Heart left ventricle (tissue), 13 donors: ENCODE results near the gene ASTN2.

Source experiments
- POLR2A ChIP-seq, 2 donors: fragments of 450-650 bp; IDR thresholded peaks; one replicate each; pipeline ENCODE4 v1.6.1; 2017; ENCODE audit warnings: antibody characterized with exemption in 2 of 2, mild to moderate bottlenecking in 2 of 2, moderate library complexity in 2 of 2
- TF ChIP-seq, protein P1 (sequence below), 12 donors: fragments of 200-600 bp; sonication (generic) in 4 of 12; IDR thresholded peaks; one replicate each; pipeline versions ENCODE4 v1.5.0 to v1.8.0; 2018 to 2022; ENCODE audit warnings: antibody characterized with exemption in 12 of 12, mild to moderate bottlenecking in 5 of 12
- donor health status: ischemic (EF 13 %, LVEDD 7.1; RV severe dilation, severe dysfunction).
- donor health status: DM: no; HTN: yes; CAD: no.
- donor health status: DM: no; HTN: no; CAD: no.
- donor health status: ischemic (EF 25% LVEDD 6.9; RV normal size, moderate dysfunction).
- donor health status: ischemic (EF 25% LVEDD 5.7; RV mildly dilated, moderate dysfunction).
- donor health status: ischemic (EF 35%, LVEDD 5.7; RV mildly dilated, moderate dysfunction).
- donor health status: nonischemic (EF 11% LVEDD 7.7; RV severe dilation, severe dysfunction).
- donor health status: DM: yes; HTN: yes; CAD: no.
- donor health status: PGD.
- donor health status: ischemic (EF 29% LVEDD 5.4; RV normal size, mild dysfunction).
- donor health status: nonischemic (EF 23%, LVEDD 6.1; RV moderate dilation, normal function).

DNA sequence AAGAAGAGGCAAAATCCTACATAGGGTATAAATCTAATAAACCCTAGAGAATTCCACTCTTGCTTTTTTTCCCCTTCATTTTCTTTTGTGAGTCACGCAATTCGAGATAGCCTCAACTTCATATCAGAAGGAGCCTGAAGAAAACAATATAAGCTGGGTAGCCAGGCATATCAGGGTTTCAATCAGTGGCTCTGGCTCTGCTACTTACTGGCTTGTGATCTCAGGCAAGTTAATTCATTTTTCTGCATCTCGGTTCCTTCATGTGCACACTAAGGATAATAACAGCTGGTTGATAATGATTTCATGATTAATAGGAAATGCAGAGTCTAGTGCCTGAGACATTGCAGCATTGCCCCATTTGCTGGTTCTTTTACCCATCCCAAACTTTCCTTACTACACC, 46.5 kb upstream of the ASTN2 start:
- TF ChIP-seq POLR2A (IDR thresholded peaks at IDR 0.05): no peak
- TF ChIP-seq, protein P1, sequence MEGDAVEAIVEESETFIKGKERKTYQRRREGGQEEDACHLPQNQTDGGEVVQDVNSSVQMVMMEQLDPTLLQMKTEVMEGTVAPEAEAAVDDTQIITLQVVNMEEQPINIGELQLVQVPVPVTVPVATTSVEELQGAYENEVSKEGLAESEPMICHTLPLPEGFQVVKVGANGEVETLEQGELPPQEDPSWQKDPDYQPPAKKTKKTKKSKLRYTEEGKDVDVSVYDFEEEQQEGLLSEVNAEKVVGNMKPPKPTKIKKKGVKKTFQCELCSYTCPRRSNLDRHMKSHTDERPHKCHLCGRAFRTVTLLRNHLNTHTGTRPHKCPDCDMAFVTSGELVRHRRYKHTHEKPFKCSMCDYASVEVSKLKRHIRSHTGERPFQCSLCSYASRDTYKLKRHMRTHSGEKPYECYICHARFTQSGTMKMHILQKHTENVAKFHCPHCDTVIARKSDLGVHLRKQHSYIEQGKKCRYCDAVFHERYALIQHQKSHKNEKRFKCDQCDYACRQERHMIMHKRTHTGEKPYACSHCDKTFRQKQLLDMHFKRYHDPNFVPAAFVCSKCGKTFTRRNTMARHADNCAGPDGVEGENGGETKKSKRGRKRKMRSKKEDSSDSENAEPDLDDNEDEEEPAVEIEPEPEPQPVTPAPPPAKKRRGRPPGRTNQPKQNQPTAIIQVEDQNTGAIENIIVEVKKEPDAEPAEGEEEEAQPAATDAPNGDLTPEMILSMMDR (IDR thresholded peaks at IDR 0.05): no peak
